Stimulated activated naive CD8-positive, alpha-beta T cell treated with anti-CD3 and anti-CD28 coated beads, Interleukin-15, Interleukin-2, amounts not matched to agents 100 ng/mL and 50 ng/mL, for 24 hours (primary cell): Measurements from ENCODE around the gene ADGRG1.

Experiments used
- H3K27ac Mint-ChIP-seq: one replicate; pipeline ENCODE4 v1.8.0; 2021; ENCODE audit warnings: mild to moderate bottlenecking, mixed read lengths
- H3K27me3 Mint-ChIP-seq: one replicate; pipeline ENCODE4 v1.8.0; 2021; ENCODE audit warnings: mixed read lengths
- H3K36me3 Mint-ChIP-seq: one replicate; pipeline ENCODE4 v1.8.0; 2021; ENCODE audit warnings: low read depth, mixed read lengths
- H3K4me1 Mint-ChIP-seq: one replicate; pipeline ENCODE4 v1.8.0; 2021; ENCODE audit warnings: low read depth, mixed read lengths
- H3K4me3 Mint-ChIP-seq: one replicate; pipeline ENCODE4 v1.8.0; 2021; ENCODE audit warnings: mild to moderate bottlenecking, mixed read lengths
- H3K9me3 Mint-ChIP-seq: one replicate; pipeline ENCODE4 v1.8.0; 2021; ENCODE audit warnings: mixed read lengths

ADGRG1 gene

GRCh38 chr16:57657228-57657627 is 28.8 kb downstream of the ADGRG1 start:
- no peak overlapping the region for H3K4me3 Mint-ChIP-seq
- no peaks in the 10 kb centered on the region for H3K4me1 Mint-ChIP-seq
- no peaks in the 10 kb centered on the region for H3K36me3 Mint-ChIP-seq
- H3K27me3 Mint-ChIP-seq, result no peaks in the 10 kb centered on the region
- no peak overlapping the region for H3K27ac Mint-ChIP-seq
- no peaks in the 10 kb centered on the region for H3K9me3 Mint-ChIP-seq

- no peaks in the 10 kb centered on the region for H3K9me3 Mint-ChIP-seq
- H3K27ac Mint-ChIP-seq, result no peak overlapping the region
- no peaks in the 10 kb centered on the region for H3K27me3 Mint-ChIP-seq
- no peaks in the 10 kb centered on the region for H3K36me3 Mint-ChIP-seq
- H3K4me3 Mint-ChIP-seq, result no peak overlapping the region
- H3K4me1 Mint-ChIP-seq, result no peaks in the 10 kb centered on the region
Observed at GRCh38 chr16:57658130-57658877, 29.9 kb downstream of the ADGRG1 start.

GRCh38 chr16:57658878-57659674 is 30.6 kb downstream of the ADGRG1 start:
- no peaks in the 10 kb centered on the region for H3K4me1 Mint-ChIP-seq
- no peaks in the 10 kb centered on the region for H3K27me3 Mint-ChIP-seq
- H3K27ac Mint-ChIP-seq, result no peak overlapping the region
- no peaks in the 10 kb centered on the region for H3K9me3 Mint-ChIP-seq
- no peaks in the 10 kb centered on the region for H3K36me3 Mint-ChIP-seq
- H3K4me3 Mint-ChIP-seq, result no peak overlapping the region

GRCh38 chr16:57660715-57661463 is 32.5 kb downstream of the ADGRG1 start:
- Mint-ChIP-seq H3K4me1 (no peaks in the 10 kb centered on the region), H3K4me3 (no peak overlapping the region), H3K27me3 (no peaks in the 10 kb centered on the region), H3K27ac (no peak overlapping the region), H3K36me3 (no peaks in the 10 kb centered on the region), H3K9me3 (no peaks in the 10 kb centered on the region)

GRCh38 chr16:57661510-57661909 is 33.1 kb downstream of the ADGRG1 start:
- Mint-ChIP-seq H3K9me3 (no peaks in the 10 kb centered on the region), H3K27ac (no peak overlapping the region), H3K4me1 (no peaks in the 10 kb centered on the region), H3K36me3 (no peaks in the 10 kb centered on the region), H3K4me3 (no peak overlapping the region), H3K27me3 (no peaks in the 10 kb centered on the region)

- Mint-ChIP-seq H3K4me3 (no peak overlapping the region), H3K9me3 (no peaks in the 10 kb centered on the region), H3K27ac (no peak overlapping the region), H3K27me3 (no peaks in the 10 kb centered on the region), H3K4me1 (no peaks in the 10 kb centered on the region), H3K36me3 (no peaks in the 10 kb centered on the region)
Observed at GRCh38 chr16:57661936-57662906, 33.8 kb downstream of the ADGRG1 start.

GRCh38 chr16:57663436-57663835 is 35.0 kb downstream of the ADGRG1 start:
- Mint-ChIP-seq H3K4me1 (no peaks in the 10 kb centered on the region), H3K36me3 (no peaks in the 10 kb centered on the region), H3K4me3 (no peak overlapping the region), H3K27me3 (no peaks in the 10 kb centered on the region), H3K9me3 (no peaks in the 10 kb centered on the region), H3K27ac (no peak overlapping the region)

GRCh38 chr16:57663917-57664661 is 35.7 kb downstream of the ADGRG1 start:
- Mint-ChIP-seq H3K36me3 (no peaks in the 10 kb centered on the region), H3K27ac (no peak overlapping the region), H3K4me3 (no peak overlapping the region), H3K4me1 (no peaks in the 10 kb centered on the region), H3K27me3 (no peaks in the 10 kb centered on the region), H3K9me3 (no peaks in the 10 kb centered on the region)

- no peak overlapping the region for H3K4me3 Mint-ChIP-seq
- H3K27me3 Mint-ChIP-seq, result no peaks in the 10 kb centered on the region
- H3K4me1 Mint-ChIP-seq, result no peaks in the 10 kb centered on the region
- no peaks in the 10 kb centered on the region for H3K9me3 Mint-ChIP-seq
- no peaks in the 10 kb centered on the region for H3K36me3 Mint-ChIP-seq
- H3K27ac Mint-ChIP-seq, result no peak overlapping the region
Observed at GRCh38 chr16:57664662-57665025, 36.2 kb downstream of the ADGRG1 start.

- Mint-ChIP-seq H3K4me1 (no peaks in the 10 kb centered on the region), H3K4me3 (no peak overlapping the region), H3K27ac (no peak overlapping the region), H3K36me3 (no peaks in the 10 kb centered on the region), H3K9me3 (no peaks in the 10 kb centered on the region), H3K27me3 (no peaks in the 10 kb centered on the region)
Observed at GRCh38 chr16:57665541-57665940, 37.1 kb downstream of the ADGRG1 start.

GRCh38 chr16:57666353-57667047 is 38.1 kb downstream of the ADGRG1 start:
- H3K27ac Mint-ChIP-seq, result no peak overlapping the region
- H3K4me1 Mint-ChIP-seq, result no peaks in the 10 kb centered on the region
- H3K9me3 Mint-ChIP-seq, result no peaks in the 10 kb centered on the region
- H3K36me3 Mint-ChIP-seq, result no peaks in the 10 kb centered on the region
- H3K27me3 Mint-ChIP-seq, result no peaks in the 10 kb centered on the region
- H3K4me3 Mint-ChIP-seq, result no peak overlapping the region

- Mint-ChIP-seq H3K4me1 (no peaks in the 10 kb centered on the region), H3K4me3 (no peak overlapping the region), H3K9me3 (no peaks in the 10 kb centered on the region), H3K27me3 (no peaks in the 10 kb centered on the region), H3K36me3 (no peaks in the 10 kb centered on the region), H3K27ac (no peak overlapping the region)
Observed at GRCh38 chr16:57667048-57667525, 38.7 kb downstream of the ADGRG1 start.

GRCh38 chr16:57667526-57668262 is 39.3 kb downstream of the ADGRG1 start:
- Mint-ChIP-seq H3K27me3 (no peaks in the 10 kb centered on the region), H3K9me3 (no peaks in the 10 kb centered on the region), H3K27ac (no peak overlapping the region), H3K36me3 (no peaks in the 10 kb centered on the region), H3K4me3 (no peak overlapping the region), H3K4me1 (no peaks in the 10 kb centered on the region)
